Calu3 (cell line): Measurements from ENCODE around the gene CUL2. TPM values are rescaled to one million over a fixed set of nuclear protein-coding genes. Genes with fewer than 3 reads are reported as not detected.

Source experiments
- BruUV-seq: library from RNA; stranded (reverse); fragments of 400-500 nt; replicated peaks from 2 replicates; lab custom pipeline; 2021; lab: Mats Ljungman, UMichigan
- CTCF ChIA-PET: fragments of 300-600 bp; sonication (Branson Sonifier 250); formaldehyde crosslinking; loops from one replicate; lab custom pipeline; 2022; ENCODE audit warnings: antibody characterized with exemption; lab: Charles Lee
- DNase-seq: peaks from one replicate; pipeline ENCODE4 v3.0.0; 2022
- H3K27ac Mint-ChIP-seq: one replicate; pipeline ENCODE4 v1.8.0; 2022; ENCODE audit warnings: mixed read lengths; ENCODE audit not compliant: unreplicated experiment
- H3K27me3 Mint-ChIP-seq: one replicate; pipeline ENCODE4 v1.8.0; 2022; ENCODE audit warnings: mixed read lengths; ENCODE audit not compliant: unreplicated experiment
- H3K36me3 Mint-ChIP-seq: one replicate; pipeline ENCODE4 v1.8.0; 2022; ENCODE audit warnings: mild to moderate bottlenecking, moderate library complexity, mixed read lengths; ENCODE audit not compliant: insufficient read depth, unreplicated experiment
- H3K4me1 Mint-ChIP-seq: one replicate; pipeline ENCODE4 v1.8.0; 2022; ENCODE audit warnings: mild to moderate bottlenecking, low read depth, mixed read lengths; ENCODE audit not compliant: unreplicated experiment
- H3K4me3 Mint-ChIP-seq: one replicate; pipeline ENCODE4 v1.8.0; 2022; ENCODE audit warnings: mild to moderate bottlenecking, low read depth, moderate library complexity, mixed read lengths; ENCODE audit not compliant: unreplicated experiment
- H3K9me3 Mint-ChIP-seq: one replicate; pipeline ENCODE4 v1.8.0; 2022; ENCODE audit warnings: low read depth, mixed read lengths; ENCODE audit not compliant: unreplicated experiment
- intact Hi-C: fragments of 100-400 bp; cut with micrococcal nuclease; formaldehyde crosslinking; loops from one replicate; pipeline ENCODE4 v1.10.0; 2022; ENCODE audit not compliant: unreplicated experiment
- total RNA-seq: library from RNA; stranded (reverse); gene quantifications from 2 replicates; pipeline ENCODE4 v1.2.3, GENCODE V29; 2022
- TF ChIP-seq, protein P1 (sequence below): fragments of 200-600 bp; IDR thresholded peaks from one replicate; pipeline ENCODE4 v1.8.0; 2022; ENCODE audit warnings: antibody characterized with exemption; ENCODE audit not compliant: unreplicated experiment

CUL2 gene
- total RNA-seq, 1 experiment from 2014 or later = 37.1 TPM

DNA sequence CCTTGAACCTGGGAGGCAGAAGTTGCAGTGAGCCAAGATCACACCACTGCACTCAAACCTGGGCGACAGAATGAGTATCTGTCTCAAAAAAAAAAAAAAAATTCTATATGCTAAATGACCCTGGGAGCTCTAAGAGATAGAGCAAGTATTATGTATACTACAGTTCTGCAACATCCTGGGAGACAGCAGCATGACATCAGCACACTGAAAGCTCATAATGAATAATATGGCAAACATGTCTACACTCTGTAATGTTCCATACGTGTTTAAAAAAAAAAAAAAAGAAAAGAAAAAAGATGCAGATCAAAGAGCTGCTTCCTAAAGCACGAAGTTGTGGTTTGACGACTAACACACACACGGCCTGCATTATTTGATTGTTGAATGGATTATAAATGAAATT lies 72.5 kb downstream of the CUL2 start:
- H3K36me3 Mint-ChIP-seq = peaks cover 10% of the 10 kb centered on the region
- CTCF ChIA-PET = interaction anchor here (0.6 to 1.1 kb wide), 3 partner anchors 15 to 1249 kb away, joined by 3 to 7 read pairs (median 3); no protein-coding TSS in a partner anchor
- no peak overlapping the region for H3K27ac Mint-ChIP-seq
- H3K9me3 Mint-ChIP-seq = no peaks in the 10 kb centered on the region
- no TSS peak for BruUV-seq
- no peaks in the 10 kb centered on the region for H3K4me1 Mint-ChIP-seq
- intact Hi-C loops = no loop called here
- no peak for DNase-seq
- H3K4me3 Mint-ChIP-seq = no peak overlapping the region
- TF ChIP-seq, protein P1, sequence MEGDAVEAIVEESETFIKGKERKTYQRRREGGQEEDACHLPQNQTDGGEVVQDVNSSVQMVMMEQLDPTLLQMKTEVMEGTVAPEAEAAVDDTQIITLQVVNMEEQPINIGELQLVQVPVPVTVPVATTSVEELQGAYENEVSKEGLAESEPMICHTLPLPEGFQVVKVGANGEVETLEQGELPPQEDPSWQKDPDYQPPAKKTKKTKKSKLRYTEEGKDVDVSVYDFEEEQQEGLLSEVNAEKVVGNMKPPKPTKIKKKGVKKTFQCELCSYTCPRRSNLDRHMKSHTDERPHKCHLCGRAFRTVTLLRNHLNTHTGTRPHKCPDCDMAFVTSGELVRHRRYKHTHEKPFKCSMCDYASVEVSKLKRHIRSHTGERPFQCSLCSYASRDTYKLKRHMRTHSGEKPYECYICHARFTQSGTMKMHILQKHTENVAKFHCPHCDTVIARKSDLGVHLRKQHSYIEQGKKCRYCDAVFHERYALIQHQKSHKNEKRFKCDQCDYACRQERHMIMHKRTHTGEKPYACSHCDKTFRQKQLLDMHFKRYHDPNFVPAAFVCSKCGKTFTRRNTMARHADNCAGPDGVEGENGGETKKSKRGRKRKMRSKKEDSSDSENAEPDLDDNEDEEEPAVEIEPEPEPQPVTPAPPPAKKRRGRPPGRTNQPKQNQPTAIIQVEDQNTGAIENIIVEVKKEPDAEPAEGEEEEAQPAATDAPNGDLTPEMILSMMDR = no peak
- no peaks in the 10 kb centered on the region for H3K27me3 Mint-ChIP-seq

- H3K9me3 Mint-ChIP-seq = no peaks in the 10 kb centered on the region
- CTCF ChIA-PET = no interaction called here
Measured at GRCh38 chr10:35015843-35016408, 74.2 kb downstream of the CUL2 start.

GRCh38 chr10:35012781-35013180 lies 77.4 kb downstream of the CUL2 start:
- BruUV-seq = no TSS peak
- TF ChIP-seq, protein P1 = no peak
- CTCF ChIA-PET = no interaction called here
- H3K36me3 Mint-ChIP-seq = peaks cover 12% of the 10 kb centered on the region
- H3K9me3 Mint-ChIP-seq = no peaks in the 10 kb centered on the region
- no peaks in the 10 kb centered on the region for H3K4me1 Mint-ChIP-seq
- intact Hi-C loops = no loop called here
- H3K4me3 Mint-ChIP-seq = no peak overlapping the region
- no peak for DNase-seq
- H3K27me3 Mint-ChIP-seq = no peaks in the 10 kb centered on the region
- H3K27ac Mint-ChIP-seq = no peak overlapping the region

More at GRCh38 chr10:35015843-35016408, 74.2 kb downstream of the CUL2 start:
- no peak overlapping the region for H3K4me3 Mint-ChIP-seq
- intact Hi-C loops = no loop called here
- no peaks in the 10 kb centered on the region for H3K27me3 Mint-ChIP-seq
- H3K4me1 Mint-ChIP-seq = no peaks in the 10 kb centered on the region
- H3K27ac Mint-ChIP-seq = no peak overlapping the region
- no peak for DNase-seq
- TF ChIP-seq, protein P1 = no peak
- H3K36me3 Mint-ChIP-seq = peaks cover 10% of the 10 kb centered on the region
- BruUV-seq = no TSS peak

DNA sequence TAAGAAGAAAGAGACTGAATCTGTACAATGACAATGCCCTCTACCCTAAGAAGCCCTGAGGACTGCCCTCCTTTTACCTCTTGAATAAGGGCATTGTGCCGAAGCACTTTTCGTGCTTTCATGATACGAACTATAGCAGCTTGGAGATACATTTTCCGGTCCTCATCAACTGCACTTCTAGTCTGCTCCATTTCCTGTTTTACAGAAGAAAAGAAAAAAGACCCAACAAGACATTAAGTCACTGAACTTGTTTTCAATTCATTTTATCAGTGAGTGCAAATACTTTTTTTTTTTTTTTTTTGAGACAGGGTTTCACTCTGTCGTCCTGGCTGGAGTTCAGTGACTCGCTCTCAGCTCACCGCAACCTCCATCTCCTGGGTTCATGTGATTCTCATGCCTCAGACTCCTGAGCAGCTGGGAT lies 78.4 kb downstream of the CUL2 start:
- BruUV-seq = no TSS peak
- Mint-ChIP-seq H3K4me1 (no peaks in the 10 kb centered on the region), H3K27ac (no peak overlapping the region), H3K9me3 (no peaks in the 10 kb centered on the region), H3K27me3 (no peaks in the 10 kb centered on the region), H3K36me3 (peaks cover 9% of the 10 kb centered on the region), H3K4me3 (no peak overlapping the region)
- DNase-seq = no peak
- intact Hi-C loops = no loop called here
- CTCF ChIA-PET = no interaction called here
- TF ChIP-seq, protein P1 = no peak
